ENCODE data around the gene IL1RAP.

DNA sequence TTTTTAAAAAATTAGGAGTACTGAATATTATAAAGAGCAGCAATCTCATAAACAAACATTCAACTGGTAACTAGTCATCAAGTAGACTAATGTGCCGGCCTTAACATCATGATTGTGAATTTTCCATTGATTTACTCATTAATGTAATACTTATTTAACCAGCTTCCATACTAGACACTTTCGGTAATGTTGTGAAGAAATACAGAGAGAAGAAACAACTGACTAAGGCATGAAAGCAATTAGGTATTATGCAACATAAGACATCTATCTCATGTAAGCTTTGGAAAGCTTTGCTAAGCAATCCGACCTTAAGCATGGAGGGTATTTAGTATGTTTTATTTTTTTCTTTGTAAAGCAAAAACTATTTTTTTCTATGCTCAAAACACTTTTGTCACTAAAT lies 108.0 kb downstream of the IL1RAP start:
- TF ChIP-seq, protein P1, sequence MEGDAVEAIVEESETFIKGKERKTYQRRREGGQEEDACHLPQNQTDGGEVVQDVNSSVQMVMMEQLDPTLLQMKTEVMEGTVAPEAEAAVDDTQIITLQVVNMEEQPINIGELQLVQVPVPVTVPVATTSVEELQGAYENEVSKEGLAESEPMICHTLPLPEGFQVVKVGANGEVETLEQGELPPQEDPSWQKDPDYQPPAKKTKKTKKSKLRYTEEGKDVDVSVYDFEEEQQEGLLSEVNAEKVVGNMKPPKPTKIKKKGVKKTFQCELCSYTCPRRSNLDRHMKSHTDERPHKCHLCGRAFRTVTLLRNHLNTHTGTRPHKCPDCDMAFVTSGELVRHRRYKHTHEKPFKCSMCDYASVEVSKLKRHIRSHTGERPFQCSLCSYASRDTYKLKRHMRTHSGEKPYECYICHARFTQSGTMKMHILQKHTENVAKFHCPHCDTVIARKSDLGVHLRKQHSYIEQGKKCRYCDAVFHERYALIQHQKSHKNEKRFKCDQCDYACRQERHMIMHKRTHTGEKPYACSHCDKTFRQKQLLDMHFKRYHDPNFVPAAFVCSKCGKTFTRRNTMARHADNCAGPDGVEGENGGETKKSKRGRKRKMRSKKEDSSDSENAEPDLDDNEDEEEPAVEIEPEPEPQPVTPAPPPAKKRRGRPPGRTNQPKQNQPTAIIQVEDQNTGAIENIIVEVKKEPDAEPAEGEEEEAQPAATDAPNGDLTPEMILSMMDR (IDR thresholded peaks at IDR 0.05; ENCODE audit: insufficient read depth, low read length, poor library complexity, severe bottlenecking), result no peak
- no peak for TF ChIP-seq EZH2phosphoT487 (conservative IDR thresholded peaks at IDR 0.05; ENCODE audit: low read length)
